Measurements from ENCODE around the gene TRPM8.
"Not testable (repeated sequence)": the region's sequence is repeated elsewhere in the genome, so short reads cannot be mapped to it uniquely, and the experiment has no call there.

The TRPM8 gene

DNA sequence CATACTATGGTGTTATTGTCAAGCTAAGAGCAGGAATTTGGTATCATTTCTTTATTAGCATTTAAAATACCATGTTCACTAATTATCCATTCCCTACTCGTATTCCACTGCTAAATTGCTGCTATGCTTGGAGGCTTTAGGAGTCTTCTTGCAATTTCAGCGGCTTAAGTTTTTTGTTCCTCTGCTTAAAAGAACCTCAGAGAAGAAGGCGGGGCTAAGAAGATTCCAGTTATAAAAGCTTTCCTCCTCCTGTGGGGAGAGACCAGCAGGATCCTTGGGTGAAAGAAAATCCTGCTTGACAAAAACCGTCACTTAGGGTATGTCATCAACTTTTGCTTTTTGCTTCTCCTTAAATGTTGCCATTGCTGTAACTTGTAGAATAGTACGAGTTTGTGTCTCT lies at the start of gene TRPM8:
Gene TRPM8 (plus strand): TSS at position 258 of the 400 bp plus-strand sequence. CDS start 9,165 bp downstream, outside the sequence.
- no peak for FAIRE-seq
- DNase-seq (ENCODE audit: extremely low spot score, insufficient read length, low read depth), result no peak

DNA sequence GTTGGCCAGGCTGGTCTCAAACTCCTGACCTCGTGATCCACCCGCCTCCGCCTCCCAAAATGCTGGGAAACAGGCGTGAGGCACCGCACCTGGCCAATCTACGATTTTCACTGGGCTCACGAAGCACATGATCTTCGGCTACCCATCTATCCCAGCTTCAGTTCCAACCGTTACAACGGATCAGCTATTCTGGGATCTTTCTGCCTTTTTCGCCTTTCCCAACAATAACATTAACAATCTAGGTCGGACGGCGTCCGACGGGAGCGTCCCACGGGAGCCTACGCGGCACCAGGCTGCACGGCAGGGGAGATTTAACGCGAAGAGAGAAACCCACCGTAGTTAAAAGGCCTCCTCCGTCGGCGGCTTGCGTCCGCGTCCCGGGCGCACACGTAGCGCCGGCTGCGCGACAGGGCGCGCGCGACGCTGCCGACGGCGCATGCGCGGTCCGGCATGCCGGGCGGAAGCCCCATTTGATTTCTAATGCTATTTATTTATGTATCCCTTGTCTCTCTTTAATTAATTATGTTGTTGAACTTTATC lies 49.1 kb upstream of the TRPM8 start, which contains the start of gene MSL3B:
Gene MSL3B (minus strand): TSS at position 394 of the 540 bp plus-strand sequence.
- FAIRE-seq (peak; percentile 90), DNase-seq (ENCODE audit: extremely low spot score, insufficient read length, low read depth) (peak; percentile 76)

DNA sequence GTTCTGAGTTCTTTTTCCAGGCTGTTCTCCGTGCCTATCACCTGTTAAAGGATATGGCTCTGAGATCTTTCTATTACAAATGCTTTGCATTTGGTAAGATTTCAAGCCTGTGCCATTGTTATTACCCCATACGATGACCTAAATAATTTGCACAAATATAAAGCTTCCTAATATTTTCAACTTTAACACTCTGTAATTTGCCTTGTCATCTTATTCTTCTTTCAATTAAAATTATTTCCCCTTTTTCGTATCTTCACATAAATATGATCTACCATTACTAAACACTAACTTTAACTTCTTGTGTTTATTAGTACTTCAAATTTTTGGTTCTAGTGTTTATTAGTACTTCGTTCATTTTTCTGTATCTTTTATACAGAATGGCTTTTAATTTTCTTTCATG lies 45.7 kb upstream of the TRPM8 start:
- FAIRE-seq (no peak), DNase-seq (ENCODE audit: extremely low spot score, insufficient read length, low read depth) (no peak)

DNA sequence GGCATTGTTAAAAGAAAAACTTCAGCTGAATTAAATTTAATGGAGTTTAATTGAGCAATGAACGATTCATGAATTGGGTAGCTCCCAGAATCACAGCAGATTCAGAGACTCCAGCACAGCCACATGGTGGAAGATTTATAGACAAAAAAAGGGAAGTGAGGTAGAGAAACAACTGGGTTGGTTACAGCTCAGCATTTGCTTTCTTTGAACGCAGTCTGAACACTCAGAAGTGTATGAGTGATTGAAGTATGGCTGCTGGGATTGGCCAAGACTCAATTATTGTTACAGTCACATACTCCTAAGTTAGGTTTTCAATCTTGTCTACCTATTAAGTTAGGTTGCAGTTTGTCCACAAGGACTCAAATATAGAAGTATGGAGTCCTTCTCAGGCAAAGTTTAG lies 45.0 kb upstream of the TRPM8 start:
- not testable (repeated sequence) for DNase-seq (ENCODE audit: extremely low spot score, insufficient read length, low read depth)
- peak; percentile 46 for FAIRE-seq

DNA sequence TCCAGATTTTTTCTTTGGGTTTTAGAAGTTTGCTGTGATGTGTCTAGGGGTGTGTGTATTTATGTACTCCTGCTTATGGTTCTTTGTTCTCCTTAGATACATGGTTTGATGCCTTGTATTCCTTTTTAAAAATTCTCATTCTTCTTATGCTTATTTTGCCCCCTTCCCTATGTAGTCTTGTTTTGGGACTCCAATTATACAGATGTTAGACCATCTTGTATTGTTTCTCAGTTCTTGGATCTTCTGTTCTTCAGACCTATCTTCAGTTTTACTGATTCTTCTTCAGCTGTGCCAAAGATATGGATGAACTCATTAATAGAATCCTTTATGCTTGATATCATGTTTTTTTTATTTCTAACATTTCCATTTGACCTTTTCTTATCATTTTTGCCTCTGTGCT lies 34.8 kb upstream of the TRPM8 start:
- FAIRE-seq, result no peak
- no peak for DNase-seq (ENCODE audit: extremely low spot score, insufficient read length, low read depth)

DNA sequence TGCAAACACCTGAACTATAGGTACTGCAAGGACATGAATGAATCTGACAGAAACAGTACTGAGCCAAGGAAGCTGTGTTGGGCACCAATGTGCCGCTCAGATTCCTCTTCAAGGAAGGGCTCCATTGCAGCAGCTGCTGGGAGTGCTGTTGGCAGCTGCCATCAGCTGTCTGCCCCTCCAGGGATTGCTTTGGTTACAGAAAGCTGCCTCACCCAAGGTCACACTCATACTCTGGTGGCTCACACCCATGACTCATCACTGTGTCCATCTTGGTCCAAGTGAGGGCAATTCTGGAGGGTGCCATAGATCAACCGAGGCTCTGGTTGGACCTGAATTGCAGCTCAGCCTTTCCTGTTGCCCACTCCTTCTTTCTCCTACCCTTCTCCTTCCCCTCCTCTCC lies 24.4 kb upstream of the TRPM8 start:
- DNase-seq (ENCODE audit: extremely low spot score, insufficient read length, low read depth) (no peak), FAIRE-seq (no peak)

DNA sequence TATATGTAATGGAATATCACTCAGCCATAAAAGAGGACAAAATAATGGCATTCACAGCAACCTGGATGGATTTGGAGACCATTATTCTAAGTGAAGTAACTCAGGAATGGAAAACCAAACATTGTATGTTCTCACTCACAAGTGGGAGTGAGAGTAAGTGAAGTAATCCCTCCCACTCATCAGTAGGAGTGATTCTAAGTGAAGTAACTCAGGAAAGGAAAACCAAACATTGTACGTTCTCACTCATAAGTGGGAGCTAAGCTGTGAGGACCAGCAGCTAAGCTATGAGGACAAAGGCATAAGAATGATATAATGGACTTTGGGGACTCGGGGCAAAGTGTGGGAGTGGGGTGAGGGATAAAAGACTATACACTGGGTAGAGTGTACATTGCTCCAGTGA lies 20.9 kb upstream of the TRPM8 start:
- not testable (repeated sequence) for FAIRE-seq; DNase-seq (ENCODE audit: extremely low spot score, insufficient read length, low read depth)

DNA sequence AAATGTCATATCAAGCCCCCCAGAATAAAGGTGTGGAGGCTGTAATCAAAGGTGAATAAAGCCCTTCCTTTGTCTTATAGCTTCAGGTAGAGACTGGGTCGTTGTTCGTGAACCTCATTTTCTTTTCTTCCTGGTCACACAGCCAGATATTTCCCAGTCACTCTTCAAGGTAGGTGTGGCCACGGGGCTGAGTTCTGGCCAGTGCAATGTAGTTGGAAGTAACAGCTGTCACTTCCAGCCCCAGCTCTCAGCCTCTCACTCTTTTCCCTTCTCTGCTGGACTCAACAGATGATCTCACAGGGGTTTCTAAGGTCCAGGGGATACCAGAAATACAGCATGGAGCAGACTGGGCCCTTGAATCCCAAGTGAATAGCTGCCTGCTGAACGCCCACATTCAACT lies 15.8 kb upstream of the TRPM8 start:
- DNase-seq (ENCODE audit: extremely low spot score, insufficient read length, low read depth) (no peak), FAIRE-seq (no peak)

DNA sequence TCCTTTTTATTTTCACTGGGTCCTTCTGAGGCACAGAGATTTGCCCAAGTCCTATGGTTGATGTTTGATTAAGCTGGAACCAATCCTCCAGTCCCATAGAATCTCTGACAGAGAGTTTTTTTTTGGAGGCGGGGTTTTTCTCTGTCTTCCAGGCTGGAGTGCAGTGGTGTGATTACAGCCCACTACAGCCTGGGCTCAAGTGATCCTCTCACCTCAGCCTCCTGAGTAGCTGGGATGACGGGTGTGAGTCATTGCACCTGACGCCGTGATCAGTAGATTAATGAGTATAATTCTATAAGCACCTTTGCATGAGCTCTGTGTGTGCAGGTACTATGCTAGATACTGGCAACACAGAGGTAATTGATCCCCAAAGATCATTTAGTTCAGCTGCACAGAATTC lies 15.3 kb upstream of the TRPM8 start:
- FAIRE-seq, result no peak
- no peak for DNase-seq (ENCODE audit: extremely low spot score, insufficient read length, low read depth)

DNA sequence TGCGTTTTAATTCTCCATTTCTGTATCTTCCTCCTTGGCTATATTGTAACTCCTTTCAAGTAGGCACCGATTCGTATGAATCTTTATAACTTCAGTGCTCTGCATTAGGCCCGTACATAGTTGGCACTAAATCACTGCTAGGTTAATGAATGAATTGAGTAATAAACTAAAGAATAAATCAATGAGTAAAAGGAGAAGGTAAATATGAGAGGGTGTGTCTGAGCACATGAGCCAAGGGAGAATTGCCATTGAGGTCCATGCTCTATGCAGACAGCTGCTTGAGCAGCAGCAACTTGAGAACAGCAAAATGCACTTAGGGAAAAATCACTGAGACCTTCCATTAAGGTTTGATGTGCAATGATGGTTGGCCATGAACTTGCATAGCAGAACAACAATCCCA lies 11.2 kb upstream of the TRPM8 start:
- DNase-seq (ENCODE audit: extremely low spot score, insufficient read length, low read depth) (no peak), FAIRE-seq (no peak)

DNA sequence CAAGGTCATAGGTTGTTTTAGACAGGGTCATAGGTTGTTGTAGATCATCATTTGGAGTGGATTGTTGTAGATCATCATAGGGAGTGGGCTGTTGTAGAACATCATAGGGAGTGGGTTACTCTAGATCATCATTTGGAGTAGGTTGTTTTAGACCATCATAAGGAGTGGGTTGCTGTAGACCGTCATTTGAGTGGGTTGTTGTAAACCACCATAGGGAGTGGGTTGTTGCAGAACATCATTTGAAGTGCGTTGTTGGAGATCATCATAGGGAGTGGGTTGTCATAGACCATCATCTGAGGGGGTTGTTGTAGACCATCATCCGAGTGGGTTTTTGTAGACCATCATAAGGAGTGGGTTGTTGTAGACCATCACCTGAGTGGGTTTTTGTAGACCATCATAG lies 9.5 kb upstream of the TRPM8 start:
- DNase-seq (ENCODE audit: extremely low spot score, insufficient read length, low read depth) (no peak), FAIRE-seq (no peak)

DNA sequence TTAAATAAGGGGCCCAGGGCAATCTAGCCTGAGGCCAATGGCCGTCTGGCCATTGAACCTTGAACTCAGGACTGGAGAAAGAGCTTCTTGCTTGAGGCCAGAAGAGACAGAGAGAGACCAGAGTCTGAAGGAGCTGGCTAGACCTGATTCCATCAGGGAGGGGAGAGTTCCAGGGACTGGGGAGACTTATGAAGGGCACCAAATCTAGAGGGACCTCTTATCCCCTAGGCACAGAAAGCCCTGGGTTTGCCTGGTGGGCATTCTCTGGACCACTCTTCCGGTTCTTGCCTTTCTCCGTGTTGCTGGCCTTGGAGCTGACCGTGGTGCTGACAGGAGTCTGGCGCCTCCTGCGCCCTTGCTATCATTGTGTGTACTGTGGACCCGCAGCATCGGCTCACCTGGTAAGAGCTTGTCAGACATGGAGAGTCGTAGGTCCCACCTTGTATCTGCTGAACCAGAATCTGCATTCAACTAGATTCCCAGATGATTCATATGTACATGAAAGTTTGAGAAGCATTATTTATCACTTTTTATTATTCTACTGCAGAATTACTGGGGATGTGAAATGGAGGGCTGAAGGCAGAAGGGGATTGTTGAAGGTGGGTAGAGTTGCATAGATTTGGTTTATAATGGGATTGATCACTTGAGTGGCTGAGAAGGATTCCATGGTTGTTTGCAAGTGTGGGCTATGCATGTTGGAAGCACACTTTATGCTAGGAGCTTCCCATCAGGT lies 4.3 kb upstream of the TRPM8 start:
- DNase-seq (ENCODE audit: extremely low spot score, insufficient read length, low read depth), result no peak
- FAIRE-seq, result no peak

DNA sequence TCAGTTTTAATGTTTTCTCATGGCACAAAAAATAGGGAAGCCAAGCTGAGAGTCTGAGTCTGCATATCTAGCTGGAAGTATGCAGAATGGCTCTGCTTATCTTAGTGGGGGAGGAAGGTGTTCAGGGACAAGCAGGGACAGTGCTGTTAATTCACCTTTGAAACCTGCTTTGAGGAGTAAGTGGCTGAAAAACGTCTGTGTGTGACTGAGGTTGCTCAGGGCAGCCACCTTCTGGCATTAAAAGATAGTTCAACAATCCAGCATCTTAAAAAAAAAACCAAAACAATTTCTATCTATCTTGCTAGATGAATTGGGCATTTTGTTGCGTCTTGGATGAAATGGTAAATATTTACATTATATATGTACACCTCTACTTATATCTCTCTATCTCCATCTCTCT lies 2.0 kb upstream of the TRPM8 start:
- FAIRE-seq (no peak), DNase-seq (ENCODE audit: extremely low spot score, insufficient read length, low read depth) (no peak)

DNA sequence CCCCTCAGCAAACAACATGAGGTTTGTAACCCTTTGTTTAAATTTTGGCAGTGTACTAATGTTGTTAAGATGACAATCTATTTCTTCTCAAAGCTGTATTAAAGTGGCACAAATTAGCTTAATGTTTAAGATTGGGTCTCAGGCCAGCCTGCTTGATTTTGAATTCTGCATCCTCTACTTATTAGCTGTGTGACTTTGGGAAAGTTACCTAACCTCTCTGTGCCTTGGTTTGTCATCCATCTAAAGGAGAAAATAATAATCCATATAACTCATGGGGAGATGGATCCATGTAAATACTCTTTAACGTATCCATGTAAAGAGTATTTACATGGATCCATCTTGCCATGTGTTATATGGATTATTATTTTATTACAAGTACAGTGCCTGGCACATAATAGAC lies 2.1 kb downstream of the TRPM8 start:
- no peak for DNase-seq (ENCODE audit: extremely low spot score, insufficient read length, low read depth)
- no peak for FAIRE-seq

DNA sequence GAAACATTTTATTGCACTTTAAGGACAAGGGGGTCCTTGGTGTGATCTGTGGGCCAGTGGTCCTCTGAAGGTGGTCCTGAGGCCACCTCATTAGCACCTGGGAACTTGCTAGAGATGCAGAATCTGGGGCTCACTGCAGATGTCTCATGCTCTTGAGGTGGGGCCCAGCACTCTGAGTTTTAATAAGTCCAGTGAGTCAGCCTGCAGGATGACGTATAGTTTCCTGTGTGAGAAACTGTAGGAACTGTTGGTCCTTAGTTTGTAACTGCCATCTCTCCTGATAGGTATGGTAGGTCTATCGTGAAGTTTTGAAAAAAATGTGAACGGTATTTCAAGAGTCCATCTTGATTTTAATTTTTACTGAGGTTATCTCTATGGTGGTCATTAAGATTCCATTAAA lies 2.8 kb downstream of the TRPM8 start:
- DNase-seq (ENCODE audit: extremely low spot score, insufficient read length, low read depth) (no peak), FAIRE-seq (no peak)

DNA sequence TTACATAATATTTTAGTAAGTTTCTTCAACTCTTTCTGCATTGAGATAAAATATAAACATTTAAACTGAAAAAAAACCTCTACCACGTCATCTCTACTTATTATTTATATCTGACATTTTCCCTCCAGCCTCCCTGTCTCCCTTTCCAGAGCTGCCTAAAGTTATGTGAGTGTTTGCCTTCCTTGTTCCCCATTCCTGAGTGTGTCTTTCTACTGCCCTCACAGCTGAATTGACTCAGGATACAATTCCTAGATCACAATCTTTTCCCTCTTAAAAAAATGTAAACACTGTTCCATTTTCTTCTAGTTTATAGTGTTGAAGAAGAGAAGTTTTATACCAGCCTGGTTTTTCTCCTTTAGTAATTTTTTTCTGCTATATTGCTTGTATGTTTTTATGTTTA lies 5.3 kb downstream of the TRPM8 start:
- FAIRE-seq (no peak), DNase-seq (ENCODE audit: extremely low spot score, insufficient read length, low read depth) (no peak)

DNA sequence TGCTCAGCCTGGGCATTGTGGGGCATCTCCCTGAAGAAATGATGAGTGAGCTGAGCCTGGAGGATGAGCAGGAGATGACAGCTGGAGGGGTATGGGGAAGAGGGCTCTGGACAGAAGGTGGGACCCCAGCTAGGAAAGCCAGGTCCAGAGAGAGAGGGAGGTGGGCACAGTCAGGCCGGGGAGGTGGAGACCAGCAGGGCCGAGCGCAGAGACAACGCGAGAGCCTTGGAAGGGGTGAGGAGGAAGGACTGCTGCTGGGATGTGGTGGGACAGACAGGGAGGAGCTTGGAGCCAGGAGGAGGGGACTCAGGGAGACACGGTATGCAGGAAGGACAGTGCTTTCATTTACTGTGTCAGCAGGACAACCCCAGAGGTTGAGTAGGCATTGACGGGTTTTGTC lies 8.2 kb downstream of the TRPM8 start:
- FAIRE-seq (no peak), DNase-seq (ENCODE audit: extremely low spot score, insufficient read length, low read depth) (no peak)

DNA sequence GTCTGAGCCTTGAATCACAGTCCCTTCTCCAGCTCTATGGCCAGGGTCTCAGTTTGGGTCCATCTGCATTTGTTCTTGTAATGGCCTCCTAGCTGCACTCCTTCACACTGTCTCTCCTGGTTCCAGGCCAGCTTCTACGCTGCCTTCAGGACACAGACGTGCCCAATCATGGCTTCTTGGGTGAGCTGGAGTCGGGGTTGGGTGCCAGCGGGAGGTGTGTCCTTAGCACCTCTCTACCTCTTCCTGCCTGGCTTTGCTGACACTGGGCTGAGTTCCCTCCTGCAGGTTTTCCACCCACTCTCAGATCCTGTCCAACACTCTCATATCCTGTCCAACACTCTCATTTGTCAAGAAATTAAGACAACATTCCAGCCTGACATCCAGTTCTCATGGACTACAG lies 9.6 kb downstream of the TRPM8 start:
- DNase-seq (ENCODE audit: extremely low spot score, insufficient read length, low read depth) (no peak), FAIRE-seq (no peak)

DNA sequence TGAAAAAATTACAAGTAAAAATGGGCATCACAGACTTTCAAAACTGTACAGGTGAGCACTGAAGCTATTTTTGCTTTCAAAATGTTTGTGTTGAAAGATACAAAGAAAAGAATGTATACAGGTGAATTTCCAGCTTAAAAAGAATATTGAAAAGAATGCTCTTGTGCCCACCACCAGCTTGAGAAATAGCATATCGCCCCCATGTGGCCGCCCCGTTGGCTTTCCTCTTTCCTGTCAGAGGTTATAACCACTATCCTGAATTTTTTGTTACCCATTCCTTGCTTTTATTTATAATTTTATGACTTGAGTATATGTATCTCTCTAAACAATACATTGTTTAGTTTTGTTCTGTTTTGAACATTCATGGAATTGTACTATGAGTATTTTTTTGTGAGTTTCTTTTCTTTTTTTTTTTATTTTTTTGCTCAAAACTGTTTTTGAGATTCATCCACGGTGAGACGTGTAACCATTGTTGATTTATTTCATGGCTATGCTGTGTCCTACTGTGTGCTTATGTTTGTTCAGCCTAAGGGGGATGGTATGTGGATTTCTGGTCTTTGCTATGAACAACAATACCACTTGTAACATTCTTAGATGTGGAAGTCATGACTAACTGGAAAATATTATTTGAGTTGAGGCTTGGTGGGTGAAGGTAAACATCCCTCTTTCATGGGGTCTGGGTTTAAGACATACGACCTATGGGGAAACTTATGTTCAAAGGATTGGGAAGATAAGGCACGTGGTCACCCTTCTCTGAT lies 11.6 kb downstream of the TRPM8 start:
- FAIRE-seq (no peak), DNase-seq (ENCODE audit: extremely low spot score, insufficient read length, low read depth) (no peak)

DNA sequence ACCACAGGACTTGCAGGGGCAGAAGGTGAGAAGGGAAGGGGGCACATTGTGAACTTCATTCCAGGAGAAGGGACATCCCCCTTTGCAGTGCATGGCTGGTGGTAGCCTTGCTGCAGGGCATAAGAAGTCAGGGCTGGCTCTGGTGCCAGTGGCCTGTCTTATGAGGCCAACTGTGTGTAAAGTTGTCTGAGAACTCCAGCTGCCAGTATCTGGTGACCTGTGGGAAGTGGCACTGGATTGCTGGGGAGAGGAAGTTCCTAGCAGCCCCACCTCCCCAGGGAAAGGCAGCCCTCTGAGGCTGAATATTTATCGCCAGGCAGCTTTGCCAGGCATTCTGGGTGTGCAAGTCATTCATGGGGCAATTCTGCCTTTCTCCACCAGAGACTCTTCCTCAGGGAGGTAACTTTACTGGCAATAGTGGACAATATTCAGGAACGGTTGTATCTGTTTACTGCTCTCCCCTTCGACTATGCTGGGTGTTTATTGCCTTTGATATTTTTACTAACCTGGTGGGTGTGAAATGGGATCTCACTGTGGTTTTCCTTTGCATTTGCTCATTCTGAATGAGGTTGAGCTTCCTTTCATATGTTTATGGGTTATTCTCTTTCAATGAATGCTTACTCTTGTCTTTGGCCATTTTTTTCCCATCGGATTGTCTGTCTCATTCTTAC lies 12.3 kb downstream of the TRPM8 start:
- FAIRE-seq, result no peak
- no peak for DNase-seq (ENCODE audit: extremely low spot score, insufficient read length, low read depth)

DNA sequence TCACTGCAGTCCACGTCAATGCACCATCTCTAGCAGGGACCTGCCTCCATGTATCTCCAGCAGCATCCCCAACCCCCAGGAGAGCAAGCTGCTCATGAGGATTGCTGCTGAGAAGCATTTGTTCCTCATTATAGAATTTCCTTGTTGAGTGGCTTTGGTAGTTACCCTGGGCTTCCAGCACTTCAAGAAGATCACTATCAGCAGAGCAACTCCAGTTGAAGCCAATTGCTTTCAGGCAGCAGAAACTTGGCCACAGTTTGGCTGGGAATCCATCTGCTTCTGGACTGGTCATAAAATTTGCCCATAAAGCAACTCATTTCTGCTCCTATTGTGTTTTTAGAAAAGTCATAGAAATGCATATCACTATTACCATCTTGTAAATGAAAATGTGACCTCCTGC lies 17.4 kb downstream of the TRPM8 start:
- FAIRE-seq (no peak), DNase-seq (ENCODE audit: extremely low spot score, insufficient read length, low read depth) (no peak)

Measured in GM18507 (cell line).